HG03460 (cell line): ENCODE measurements around the gene RREB1.

Experiments used
- ATAC-seq: cut with Tn5 transposase; IDR thresholded peaks from one replicate; pipeline ENCODE4 v1.9.1; 2021; ENCODE audit not compliant: unreplicated experiment

RREB1 gene

DNA sequence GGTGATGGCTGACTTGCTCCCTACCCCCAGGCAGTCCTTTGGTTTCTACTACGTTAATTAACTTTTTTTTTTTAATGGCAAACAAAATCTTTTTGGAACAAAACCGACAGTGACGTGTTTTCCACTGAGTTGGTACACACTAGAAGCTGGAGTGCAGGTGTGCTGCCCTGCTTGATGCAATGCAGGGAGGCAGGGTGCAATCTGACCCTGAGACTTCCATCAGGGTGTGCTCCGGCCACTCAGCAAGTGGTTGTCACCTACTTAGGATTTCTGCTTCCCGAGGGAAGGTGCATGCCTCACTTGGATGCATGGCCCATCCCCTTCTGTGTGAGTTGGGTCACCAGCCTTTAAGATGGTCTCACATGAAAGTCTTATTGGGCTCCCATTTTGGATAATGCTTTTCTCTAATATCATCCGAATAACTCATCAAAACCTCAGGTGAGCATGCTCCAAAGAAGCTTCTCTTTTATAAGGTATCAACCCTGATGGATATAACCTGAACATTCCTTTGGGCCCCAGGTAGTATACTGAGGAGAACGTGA lies 14.0 kb downstream of the RREB1 start:
- ATAC-seq: no peak

GRCh38 chr6:7122684-7123083 lies 14.9 kb downstream of the RREB1 start:
- no peak for ATAC-seq

GRCh38 chr6:7124114-7124513 lies 16.4 kb downstream of the RREB1 start:
- ATAC-seq: no peak

DNA sequence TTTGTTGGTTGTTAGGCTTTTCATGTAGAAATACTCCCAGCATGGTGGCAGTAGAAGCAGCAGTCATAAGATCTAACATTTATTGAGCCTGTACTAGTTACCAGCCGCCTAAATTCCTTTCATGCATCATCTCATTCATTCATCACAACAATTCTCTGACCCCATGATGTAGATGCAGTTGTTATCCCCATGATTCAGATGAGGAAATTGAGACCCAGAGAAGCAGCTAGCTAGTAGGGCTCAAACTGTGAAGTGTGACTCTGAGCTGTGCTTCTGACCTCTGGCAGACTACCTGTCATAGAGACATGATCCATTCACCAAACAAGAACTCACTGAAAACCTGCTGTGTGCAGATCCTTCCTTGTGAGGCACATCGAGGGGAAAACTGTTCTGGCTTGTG lies 16.9 kb downstream of the RREB1 start:
- no peak for ATAC-seq

- no peak for ATAC-seq
These were observed 17.5 kb downstream of the RREB1 start for GRCh38 chr6:7125290-7125689.

DNA sequence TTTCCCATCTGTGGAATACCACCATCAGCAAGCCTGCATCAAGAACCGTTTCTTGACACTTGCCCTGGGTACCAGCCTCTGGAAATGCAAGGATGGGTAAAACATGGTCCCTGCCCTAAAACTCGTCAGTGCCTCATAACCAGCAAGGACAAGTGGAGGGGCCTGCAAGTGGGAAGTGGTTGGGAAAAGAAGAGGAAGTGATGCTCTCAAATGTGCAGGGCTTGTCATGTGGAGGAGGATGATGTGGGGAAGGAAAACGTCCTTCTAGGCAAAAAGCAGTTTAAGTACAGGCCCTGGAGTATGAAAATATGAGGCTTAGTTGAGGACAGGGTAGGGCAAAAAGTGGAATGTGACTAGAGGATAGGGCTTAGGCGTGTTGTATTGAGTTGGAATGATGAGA lies 19.0 kb downstream of the RREB1 start:
- no peak for ATAC-seq

GRCh38 chr6:7127680-7128079 lies 19.9 kb downstream of the RREB1 start:
- ATAC-seq: no peak

DNA sequence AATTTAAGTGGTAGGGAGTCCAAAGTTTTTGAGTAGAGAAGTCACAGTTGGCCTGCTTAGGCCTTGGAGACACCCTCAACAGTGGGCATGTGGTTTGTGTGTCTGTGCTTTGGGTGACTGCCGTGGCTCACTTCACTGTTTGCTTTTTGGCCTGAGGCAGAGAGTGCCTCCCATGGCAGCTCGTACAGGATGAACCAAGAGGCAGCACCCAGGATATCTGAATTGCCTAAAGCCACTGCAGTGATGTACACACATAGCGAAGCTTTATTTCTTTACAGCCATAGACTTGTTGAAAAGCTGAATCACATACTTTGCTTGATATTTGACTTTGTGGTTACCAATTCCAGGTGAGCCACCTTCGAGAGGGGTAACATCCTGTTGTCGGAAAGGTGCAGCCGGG lies 21.6 kb downstream of the RREB1 start:
- ATAC-seq: no peak

DNA sequence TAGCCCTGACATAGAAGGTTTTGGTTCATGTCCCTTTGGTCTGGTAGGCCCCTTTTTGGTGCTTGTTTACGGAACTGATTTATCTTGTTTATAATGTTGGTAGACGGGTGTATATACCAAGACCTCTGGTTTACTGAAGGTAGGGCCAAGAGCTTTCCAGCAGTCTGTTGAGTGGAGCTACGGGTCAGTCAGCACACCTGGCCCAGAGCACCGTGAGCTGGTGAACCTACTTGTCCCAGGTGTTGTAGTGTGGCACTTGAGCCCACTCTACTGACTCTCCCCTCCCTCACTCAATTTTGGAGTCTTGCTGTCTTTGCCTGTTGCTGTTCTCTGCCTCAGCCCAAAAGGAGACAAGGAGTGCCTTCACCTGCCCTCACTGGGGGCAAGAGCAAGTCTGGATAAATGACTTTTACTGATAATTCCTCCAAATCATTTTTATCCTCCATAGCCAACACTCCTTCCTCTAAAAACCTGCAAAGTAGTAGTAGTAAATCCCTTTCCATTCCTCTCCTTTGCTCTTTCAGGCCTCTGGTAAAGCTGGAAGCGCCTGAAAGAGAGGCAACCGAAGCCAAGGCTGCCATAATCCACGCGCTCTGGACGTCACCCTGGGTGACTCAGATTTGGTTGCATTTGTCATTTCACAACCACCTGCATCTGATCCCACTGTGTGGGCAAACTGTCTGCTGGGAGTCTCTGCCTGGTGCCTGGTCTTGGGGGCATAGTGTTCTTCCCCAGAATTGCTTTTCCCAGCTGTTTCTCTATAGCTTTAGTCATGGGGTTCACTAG lies 22.2 kb downstream of the RREB1 start:
- ATAC-seq: no peak

DNA sequence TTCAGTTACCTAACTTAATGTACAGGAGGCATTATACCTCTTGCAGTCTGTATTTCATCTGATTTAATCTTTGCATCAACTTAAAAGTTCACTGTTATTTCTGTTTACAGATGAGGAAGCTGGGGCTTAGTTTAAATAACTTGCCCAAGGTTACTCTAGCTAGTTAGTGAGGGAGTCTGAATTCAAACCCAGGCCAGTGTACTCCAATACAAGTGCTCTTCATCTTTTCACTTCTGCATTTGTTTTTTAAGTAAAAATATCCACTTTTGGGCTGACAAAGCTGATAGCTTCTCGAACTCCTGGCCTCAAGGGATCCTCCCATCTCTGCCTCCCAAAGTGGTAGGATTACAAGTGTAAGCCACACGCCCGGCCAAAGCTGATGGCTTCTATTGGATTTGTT lies 23.6 kb downstream of the RREB1 start:
- no peak for ATAC-seq

GRCh38 chr6:7132398-7133035 lies 24.8 kb downstream of the RREB1 start:
- no peak for ATAC-seq

- ATAC-seq: no peak
These were observed 27.4 kb downstream of the RREB1 start for GRCh38 chr6:7134999-7135745.

DNA sequence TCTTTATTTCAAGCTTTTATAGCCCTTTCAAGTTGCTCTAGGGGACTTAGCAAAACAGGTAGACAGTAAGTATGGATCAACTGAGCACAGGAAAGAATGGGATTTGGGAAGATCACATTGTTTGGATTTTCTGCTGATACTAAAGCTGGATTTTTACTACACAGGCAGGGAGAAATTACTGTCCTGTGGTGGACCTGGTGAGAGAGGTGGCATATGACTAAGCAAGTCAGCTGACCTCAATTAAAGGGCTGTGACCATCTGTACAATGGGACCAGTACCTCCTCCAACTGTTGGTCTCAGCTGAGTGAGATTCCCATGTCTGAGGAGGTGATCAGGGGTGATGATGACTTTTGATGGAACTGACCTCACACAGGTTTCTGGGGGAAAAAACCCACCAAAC lies 28.0 kb downstream of the RREB1 start:
- ATAC-seq: no peak

- ATAC-seq: peak; percentile 42
These were observed 29.1 kb downstream of the RREB1 start for GRCh38 chr6:7136859-7137334.

GRCh38 chr6:7137335-7138045 lies 29.7 kb downstream of the RREB1 start:
- peak; percentile 36 for ATAC-seq

GRCh38 chr6:7138046-7138531 lies 30.3 kb downstream of the RREB1 start:
- ATAC-seq: no peak

DNA sequence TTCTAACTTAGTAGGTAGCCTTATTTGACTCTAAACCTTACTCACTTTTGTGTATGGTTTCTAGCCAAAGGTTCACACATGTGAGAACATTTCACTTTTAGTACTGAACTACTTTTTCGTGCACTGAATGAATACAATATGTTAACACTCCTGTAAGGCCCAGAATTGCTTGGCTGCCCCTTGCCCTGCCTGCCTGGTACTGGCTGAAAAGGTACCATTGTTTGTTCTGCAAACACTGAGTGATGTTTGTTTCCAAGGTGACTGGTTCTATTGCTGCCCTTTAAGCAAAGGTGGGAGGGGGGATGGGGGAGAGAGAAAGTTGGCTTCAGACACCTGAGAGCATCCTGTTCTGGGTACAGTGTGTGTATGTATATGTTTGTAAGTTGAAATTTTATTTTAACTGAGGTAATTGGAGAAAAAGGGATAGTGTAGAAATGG lies 31.2 kb downstream of the RREB1 start:
- ATAC-seq: no peak

DNA sequence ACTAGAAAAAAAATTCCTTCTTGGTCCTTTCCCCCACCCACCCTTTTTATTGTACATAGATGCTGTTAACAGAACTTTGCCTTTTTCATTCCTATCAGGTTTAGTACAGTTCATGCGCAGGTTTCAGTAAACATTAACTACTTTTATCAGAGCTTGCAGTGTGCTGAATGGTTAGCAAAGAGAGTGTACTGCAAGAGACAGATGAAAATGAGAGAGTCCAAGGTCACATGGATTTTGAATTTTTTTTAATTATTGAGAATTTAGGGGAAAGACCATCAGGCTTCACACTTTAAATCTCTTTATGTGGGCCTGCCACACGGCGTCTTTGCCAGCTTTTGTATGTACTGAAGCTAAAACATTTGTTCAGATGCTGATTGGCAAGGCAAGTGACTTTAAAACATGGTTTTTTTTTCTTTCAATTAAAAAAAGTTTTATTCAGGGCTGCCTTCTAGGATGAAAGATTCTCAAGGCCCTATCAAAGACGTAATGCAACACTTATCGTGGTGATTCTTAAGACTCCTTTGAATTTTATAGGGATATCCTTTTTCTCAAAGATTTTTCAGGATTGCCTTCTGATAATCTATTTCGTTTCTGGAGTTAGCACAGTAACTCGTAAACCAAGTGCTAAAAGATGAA lies 32.2 kb downstream of the RREB1 start:
- no peak for ATAC-seq

DNA sequence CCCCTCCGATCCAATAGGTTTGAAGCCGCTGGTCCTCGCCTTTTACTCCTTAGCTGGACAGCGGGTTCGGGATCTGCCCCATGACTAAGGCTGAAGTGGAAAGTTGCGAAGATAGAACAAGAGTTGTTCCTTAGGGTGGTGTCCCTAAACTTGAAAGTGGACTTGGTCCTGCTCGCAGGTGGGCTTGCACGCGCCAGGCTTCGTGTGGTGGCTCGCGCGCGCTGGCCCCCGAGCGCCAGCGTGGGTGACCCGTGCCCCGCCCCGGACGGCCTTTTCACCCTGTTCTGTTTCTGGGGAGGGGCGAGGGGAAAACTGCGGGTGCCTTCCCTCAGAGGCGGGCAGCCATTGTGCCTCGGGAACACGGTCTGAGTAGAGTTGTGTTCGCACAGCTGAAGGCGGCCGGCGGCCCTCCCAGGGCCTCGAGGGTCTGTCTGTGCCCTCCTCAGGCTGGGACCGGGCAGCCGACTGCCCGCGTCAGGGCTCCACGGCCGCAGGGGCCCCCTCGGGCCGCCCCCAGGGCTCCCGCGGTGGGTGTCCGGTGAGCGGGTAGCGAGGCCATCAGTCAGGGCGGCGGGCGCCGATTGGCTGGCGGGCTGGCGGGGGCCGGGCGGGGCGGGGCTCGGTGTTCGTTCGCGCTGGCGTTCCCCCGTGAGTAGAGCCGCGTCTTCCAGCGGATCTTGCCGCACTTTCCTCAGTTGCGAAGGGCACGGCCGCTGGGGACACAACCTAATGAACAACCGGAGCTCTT lies 33.0 kb downstream of the RREB1 start:
- ATAC-seq: peak; percentile 61
